Measurements from ENCODE around the gene BABAM2. TPM values are rescaled to one million over a fixed set of nuclear protein-coding genes. Genes with fewer than 3 reads are reported as not detected.

Gene BABAM2
- total RNA-seq: 9.9 and 17.5 TPM in 2 replicates

GRCh38 chr2:27890146-27890923, at the start of gene BABAM2, which contains the start of gene RBKS:
Gene BABAM2 (plus strand): TSS chr2:27890729. CDS start chr2:27894557, 3,828 bp downstream.
Gene RBKS (minus strand): TSS chr2:27890387. CDS start chr2:27890345, 42 bp downstream.

Other genes with a start within 250 kb of the BABAM2 start
- gene SUPT7L, start 227.1 kb upstream of the BABAM2 start, total RNA-seq: 14.7 and 18.9 TPM in 2 replicates
- 34.1 and 40.3 TPM in 2 replicates for gene SLC4A1AP, start 226.8 kb upstream of the BABAM2 start, total RNA-seq
- gene MRPL33, start 119.0 kb upstream of the BABAM2 start, total RNA-seq: 26.3 and 58.6 TPM in 2 replicates
- 0.71 and 1.7 TPM in 2 replicates for gene RBKS, start 342 bp upstream of the BABAM2 start, total RNA-seq

All from nasal cavity respiratory epithelium epithelial cell of viscerocranial mucosa (primary cell).